Measurements from ENCODE around the gene FRMD6. TPM values are rescaled to one million over a fixed set of nuclear protein-coding genes. Genes with fewer than 3 reads are reported as not detected.

The FRMD6 gene
- total RNA-seq, 1 experiment from 2014 or later: 9.6 TPM

GRCh38 chr14:51677738-51678137, 26.0 kb downstream of the FRMD6 start:
- no peak for TF ChIP-seq CTCF (conservative IDR thresholded peaks at IDR 0.05)
- H4K8ac ChIP-seq (replicated peaks; ENCODE audit: insufficient read length, low read depth, low read length): no peak overlapping the region
- Mint-ChIP-seq H3K9me3 (no peaks in the 10 kb centered on the region; a peak in 1 of 5 replicates), H3K4me3 (no peak overlapping the region), H3K27ac (no peak overlapping the region), H3K27me3 (ENCODE audit: low read depth) (no peaks in the 10 kb centered on the region), H3K4me1 (0 out of 4 replicates have a peak, but pooled peaks cover 0 to 2% of the 10 kb centered on the region in 2 experiments), H3K36me3 (ENCODE audit: insufficient read depth in 1 of 3, low read depth in 3 of 3) (no peaks in the 10 kb centered on the region)
- no peak overlapping the region for H4K91ac ChIP-seq (ENCODE audit: insufficient read length, low read depth, low read length)
- WGBS (ENCODE audit: extremely low coverage, insufficient read length, low lambda C conversion rate): no CpG with 5 or more reads among the region's 2 CpGs
- H3K9me3 ChIP-seq (ENCODE audit: control insufficient read depth, low read depth, low read length): no peaks in the 10 kb centered on the region
- no peaks in the 10 kb centered on the region for H3K27me3 ChIP-seq (ENCODE audit: insufficient read depth, low read length)
- H3K27ac ChIP-seq (ENCODE audit: insufficient read length, low read depth, low read length): no peak overlapping the region
- H3K79me2 ChIP-seq (ENCODE audit: insufficient read depth, low read length): no peaks in the 10 kb centered on the region
- H3K4me2 ChIP-seq (ENCODE audit: insufficient read depth, insufficient read length, low read length): no peak overlapping the region
- no peak overlapping the region for H2BK5ac ChIP-seq (ENCODE audit: insufficient read length, low read length)
- no peaks in the 10 kb centered on the region for H4K20me1 ChIP-seq (ENCODE audit: control insufficient read depth, insufficient read depth, insufficient read length)
- no peak overlapping the region for H3K9ac ChIP-seq (ENCODE audit: extremely low read depth, insufficient read length, low read length)
- H2AK5ac ChIP-seq (ENCODE audit: insufficient read length, low read length): no peak overlapping the region
- no peak overlapping the region for H3K56ac ChIP-seq (ENCODE audit: insufficient read length, low read depth, low read length)
- no peak overlapping the region for H2BK12ac ChIP-seq (ENCODE audit: insufficient read length, low read depth, low read length)
- no peak overlapping the region for H3K14ac ChIP-seq (ENCODE audit: insufficient read depth, low read length)
- no peak overlapping the region for H2BK120ac ChIP-seq (ENCODE audit: low read depth, low read length, poor library complexity, severe bottlenecking)
- H3K4me1 ChIP-seq (ENCODE audit: insufficient read depth, low read length): no peaks in the 10 kb centered on the region
- DNase-seq: no peak
- H2BK20ac ChIP-seq (ENCODE audit: low read depth, low read length, poor library complexity, severe bottlenecking): no peak overlapping the region
- no peak overlapping the region for H3K23ac ChIP-seq (ENCODE audit: insufficient read length, low read depth, low read length)
- no peak overlapping the region for H2BK15ac ChIP-seq (ENCODE audit: low read depth, low read length)
- no peak overlapping the region for H3K4ac ChIP-seq (ENCODE audit: low read depth, low read length)
- no peak overlapping the region for H3K18ac ChIP-seq (ENCODE audit: insufficient read length, low read depth, low read length)
- H2AFZ ChIP-seq (ENCODE audit: low read length): no peak overlapping the region
- no peaks in the 10 kb centered on the region for H3K23me2 ChIP-seq (ENCODE audit: insufficient read length, low read depth, low read length, poor library complexity, severe bottlenecking)
- H4K5ac ChIP-seq (ENCODE audit: insufficient read length, low read depth, low read length): no peak overlapping the region
- H3T11ph ChIP-seq (ENCODE audit: low read length): no peak overlapping the region
- peaks cover 3% of the 10 kb centered on the region for H3K79me1 ChIP-seq (ENCODE audit: insufficient read depth, low read depth, low read length, poor library complexity, severe bottlenecking)

Data from H9 (cell line).